NCI-H510A treated with DMSO at 0.1 percent for 48 hours (cell line): ENCODE results near the gene AHCYL2.
A peak's percentile ranks its signal among the peaks of the same experiment; 100 is the strongest.
"Not testable (repeated sequence)": the region's sequence is repeated elsewhere in the genome, so short reads cannot be mapped to it uniquely, and the experiment has no call there.

Experiments used
- DNase-seq: peaks from one replicate; lab custom pipeline; 2025; lab: John Stamatoyannopoulos, UW

Gene AHCYL2

GRCh38 chr7:129292861-129293260 lies 68.0 kb downstream of the AHCYL2 start:
- no peak for DNase-seq

- DNase-seq = no peak
Measured at GRCh38 chr7:129295015-129295423, 70.2 kb downstream of the AHCYL2 start.

- DNase-seq = peak; percentile 24
Measured at GRCh38 chr7:129298268-129298893, 73.6 kb downstream of the AHCYL2 start.

DNA sequence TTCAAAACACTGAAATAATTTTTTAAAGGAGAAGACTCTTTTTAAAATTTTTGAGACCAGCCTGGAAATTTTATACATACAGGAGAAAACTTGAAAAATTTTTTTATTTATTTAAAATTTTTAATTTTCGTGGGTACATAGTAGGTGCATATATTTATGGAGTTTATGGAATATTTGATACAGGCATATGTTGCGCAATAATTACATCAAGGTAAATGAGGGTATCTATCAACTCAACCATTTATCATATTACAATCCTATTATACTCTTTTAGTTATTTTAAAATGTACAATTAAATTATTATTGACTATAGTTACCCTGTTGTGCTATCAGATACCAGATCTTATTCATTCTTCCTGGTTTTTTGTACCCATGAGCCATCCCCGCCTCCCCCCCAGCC lies 75.1 kb downstream of the AHCYL2 start:
- no peak for DNase-seq

- DNase-seq = not testable (repeated sequence)
Measured at GRCh38 chr7:129300299-129300698, 75.5 kb downstream of the AHCYL2 start.

DNA sequence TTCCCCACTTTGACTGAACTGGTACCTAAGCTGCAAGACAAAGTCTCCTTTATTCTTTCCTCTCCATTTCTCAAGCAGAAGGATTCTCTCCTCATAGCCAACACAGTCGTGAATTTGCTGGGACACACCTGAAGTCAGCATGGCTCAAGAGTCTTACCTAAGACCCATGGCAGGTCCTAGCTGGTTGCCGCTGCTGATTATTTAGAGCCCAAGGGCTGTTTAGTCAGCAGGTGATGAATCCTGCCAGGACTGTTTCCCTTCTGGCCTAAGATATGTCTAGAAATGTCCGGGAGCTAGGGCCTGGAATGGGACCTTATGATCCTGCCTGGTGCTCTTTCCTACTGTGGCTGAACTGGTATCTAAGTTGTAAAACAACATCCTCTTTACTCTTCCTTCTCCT lies 82.8 kb downstream of the AHCYL2 start:
- DNase-seq = no peak

DNA sequence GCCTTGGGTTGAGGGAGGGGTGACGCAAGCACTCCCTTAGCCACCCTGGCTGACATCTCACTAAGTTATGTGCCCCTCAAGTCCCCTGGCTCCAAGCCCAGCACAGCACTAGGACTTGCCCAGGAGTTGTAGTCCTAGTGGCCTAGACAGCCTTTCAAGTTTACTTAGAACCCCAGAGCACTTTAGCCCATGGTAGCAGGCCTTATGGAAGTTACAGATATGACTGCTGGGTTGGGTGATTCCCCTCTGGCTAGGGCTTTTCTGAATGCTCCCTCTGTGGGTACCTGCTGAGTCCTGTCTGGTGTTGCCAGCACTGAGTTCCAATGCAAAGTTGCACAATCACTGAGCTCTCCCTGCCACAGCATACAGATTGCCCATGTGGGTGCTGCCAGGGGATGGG lies 83.2 kb downstream of the AHCYL2 start:
- DNase-seq = no peak

GRCh38 chr7:129311429-129311828 lies 86.6 kb downstream of the AHCYL2 start:
- no peak for DNase-seq

DNA sequence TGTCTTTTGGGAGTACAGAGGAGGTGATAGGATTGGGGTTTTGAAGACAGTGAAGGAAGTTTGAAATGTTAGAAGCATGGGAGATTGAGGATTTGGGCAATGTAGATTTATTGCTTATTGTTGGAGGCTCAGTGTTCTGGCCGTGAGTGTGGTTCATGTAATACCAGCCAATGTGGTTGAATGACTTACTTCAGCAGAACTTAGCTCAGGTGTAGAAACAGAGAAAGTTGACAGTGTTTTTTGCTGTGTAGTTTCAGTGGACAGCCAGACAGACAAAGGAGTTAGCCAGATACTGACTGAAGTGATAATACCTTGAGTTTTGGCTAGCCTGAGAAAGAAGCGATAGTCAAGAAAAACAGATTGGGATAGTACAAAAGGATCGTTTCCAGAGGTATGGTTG lies 88.5 kb downstream of the AHCYL2 start:
- DNase-seq = no peak

DNA sequence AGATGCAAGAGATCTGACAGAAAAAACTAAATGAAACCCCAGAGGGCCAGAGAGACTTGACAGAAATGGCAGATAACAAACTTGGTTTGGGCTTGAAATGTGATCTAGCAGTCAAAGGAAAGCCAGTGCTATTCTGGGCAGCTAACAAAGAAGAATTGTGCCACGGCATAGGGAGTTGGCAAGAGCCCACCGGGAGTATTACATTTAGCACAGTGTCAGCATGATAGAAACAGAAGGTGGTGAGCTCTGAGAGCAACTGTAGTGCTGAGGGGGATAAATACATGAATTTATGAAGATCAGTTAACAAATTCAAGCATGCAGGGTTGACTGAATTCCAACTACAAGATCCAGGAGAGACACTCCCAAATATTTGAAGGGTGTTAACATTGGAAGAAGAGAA lies 91.1 kb downstream of the AHCYL2 start:
- DNase-seq = no peak

DNA sequence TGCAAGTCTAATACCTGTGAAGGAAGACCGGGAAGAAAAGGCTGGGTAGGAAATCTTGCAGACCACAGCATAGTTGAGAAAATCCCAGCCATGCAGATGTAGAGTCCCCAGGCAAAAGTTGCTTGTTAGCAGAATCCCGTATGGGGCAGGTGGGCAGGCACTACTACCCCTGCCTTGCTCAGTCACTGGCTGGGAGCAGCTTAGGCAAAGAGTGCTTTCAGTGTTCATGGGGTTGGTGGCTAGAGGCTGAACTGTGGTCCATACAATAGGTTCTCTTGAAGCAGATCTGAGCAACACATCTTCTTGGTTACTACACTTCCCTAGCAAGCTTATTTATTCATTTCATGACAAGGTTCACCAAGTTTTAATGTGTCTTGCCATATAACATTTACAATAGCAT lies 92.6 kb downstream of the AHCYL2 start:
- no peak for DNase-seq

DNA sequence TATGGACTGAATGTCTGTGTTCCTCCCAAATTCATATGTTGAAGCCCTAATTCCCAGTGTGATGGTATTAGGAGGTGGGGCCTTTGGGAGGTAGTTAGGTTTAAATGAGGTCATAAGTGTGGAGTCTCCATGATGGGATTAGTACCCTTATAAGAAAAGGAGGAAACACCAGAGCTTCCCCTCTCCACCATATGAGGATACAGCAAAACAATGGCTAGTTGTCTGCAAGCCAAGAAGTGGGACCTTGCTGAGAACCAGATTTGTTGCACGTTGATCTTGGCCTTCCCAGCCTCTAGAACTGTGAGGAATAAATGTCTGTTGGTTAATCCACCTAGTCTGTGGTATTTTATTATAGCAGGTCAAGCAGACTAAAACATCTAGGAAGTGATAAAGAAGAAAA lies 102.2 kb downstream of the AHCYL2 start:
- DNase-seq = no peak

GRCh38 chr7:129332254-129333035 lies 107.6 kb downstream of the AHCYL2 start:
- no peak for DNase-seq

GRCh38 chr7:129334473-129334872 lies 109.6 kb downstream of the AHCYL2 start:
- no peak for DNase-seq

DNA sequence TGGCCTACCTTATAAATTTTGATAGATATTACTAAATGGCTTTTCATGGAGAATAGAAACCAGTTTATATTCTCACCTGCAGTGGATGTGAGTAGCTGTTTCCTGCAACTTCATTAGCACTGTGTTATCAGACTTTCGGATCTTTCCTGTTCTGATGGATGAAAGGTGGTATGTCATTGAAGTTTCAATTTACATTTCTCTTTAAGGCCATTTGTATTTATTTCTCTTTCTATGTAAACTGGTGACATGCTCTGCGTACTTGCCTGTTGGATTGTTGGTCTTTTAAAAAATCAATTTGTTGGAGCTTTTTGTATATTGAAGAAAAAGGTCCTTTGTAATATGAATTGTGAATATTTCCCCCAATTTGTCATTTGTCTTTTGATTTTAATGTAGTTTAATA lies 113.6 kb downstream of the AHCYL2 start:
- no peak for DNase-seq

DNA sequence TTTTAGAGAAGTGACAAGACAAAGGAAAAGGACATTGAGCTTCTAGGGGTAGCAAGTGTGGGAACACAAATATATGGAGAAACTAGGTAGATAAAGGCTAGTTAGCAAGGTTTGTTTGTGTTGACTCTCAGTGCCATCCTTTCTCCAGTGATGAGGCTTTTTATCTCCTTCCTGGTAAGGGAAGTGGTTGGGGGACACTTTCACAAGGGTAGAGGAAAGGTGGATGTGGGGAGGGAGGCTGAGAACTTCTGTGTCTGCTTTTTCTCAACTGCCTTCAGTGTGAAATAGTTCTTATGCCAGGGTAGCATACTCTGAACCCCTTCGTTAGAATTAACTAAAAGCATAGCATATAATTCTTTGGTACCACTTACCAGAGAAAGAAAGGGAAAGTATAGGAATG lies 116.4 kb downstream of the AHCYL2 start:
- no peak for DNase-seq

DNA sequence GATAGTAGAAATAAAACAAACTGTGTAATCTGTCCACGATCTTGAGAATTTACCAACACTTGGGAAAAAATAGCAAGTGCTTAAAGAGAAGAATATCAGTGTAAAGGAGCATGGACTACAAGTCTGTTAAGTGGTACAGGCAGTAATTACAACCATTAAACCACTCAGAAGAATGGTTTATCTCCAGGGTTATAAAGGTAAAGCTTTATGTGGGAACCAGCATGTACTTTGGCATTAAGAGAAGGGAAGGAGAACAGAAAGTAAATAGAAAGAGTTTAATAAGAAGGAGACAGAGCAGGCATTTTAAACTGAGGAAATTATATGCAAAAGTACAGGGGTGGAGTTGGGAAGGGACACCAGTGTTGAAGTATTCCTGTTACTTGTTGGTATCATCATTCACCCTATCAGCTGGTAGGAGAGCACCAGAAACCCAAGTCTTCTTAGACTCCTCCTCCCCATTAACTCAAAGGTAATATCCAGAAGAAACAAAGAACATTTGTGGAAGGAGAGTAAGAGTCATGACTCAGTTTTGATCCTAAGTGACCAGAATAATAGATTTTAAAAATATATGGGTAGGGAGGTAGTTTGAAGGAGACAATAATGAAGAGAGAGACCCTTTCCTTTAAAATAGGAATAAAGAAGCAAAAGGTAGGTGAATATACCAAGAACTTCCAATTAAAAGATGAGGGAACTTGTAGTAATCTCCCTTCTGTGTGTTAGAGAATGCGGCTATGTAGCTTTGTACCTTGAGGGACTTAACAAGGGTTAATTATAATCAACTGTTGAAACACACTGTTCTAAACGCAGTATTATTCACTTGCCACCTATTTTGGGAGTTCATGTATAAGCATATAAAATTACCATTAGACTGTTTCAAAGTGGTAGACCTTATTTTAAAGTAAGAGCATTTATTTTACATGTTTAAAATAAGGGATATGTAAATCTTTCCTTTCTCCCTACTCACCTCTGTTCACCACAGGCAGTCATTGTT lies 117.3 kb downstream of the AHCYL2 start:
- no peak for DNase-seq

- peak; percentile 23 for DNase-seq
Measured at GRCh38 chr7:129343099-129343700, 118.4 kb downstream of the AHCYL2 start.

- DNase-seq = no peak
Measured at GRCh38 chr7:129347330-129347729, 122.5 kb downstream of the AHCYL2 start.

DNA sequence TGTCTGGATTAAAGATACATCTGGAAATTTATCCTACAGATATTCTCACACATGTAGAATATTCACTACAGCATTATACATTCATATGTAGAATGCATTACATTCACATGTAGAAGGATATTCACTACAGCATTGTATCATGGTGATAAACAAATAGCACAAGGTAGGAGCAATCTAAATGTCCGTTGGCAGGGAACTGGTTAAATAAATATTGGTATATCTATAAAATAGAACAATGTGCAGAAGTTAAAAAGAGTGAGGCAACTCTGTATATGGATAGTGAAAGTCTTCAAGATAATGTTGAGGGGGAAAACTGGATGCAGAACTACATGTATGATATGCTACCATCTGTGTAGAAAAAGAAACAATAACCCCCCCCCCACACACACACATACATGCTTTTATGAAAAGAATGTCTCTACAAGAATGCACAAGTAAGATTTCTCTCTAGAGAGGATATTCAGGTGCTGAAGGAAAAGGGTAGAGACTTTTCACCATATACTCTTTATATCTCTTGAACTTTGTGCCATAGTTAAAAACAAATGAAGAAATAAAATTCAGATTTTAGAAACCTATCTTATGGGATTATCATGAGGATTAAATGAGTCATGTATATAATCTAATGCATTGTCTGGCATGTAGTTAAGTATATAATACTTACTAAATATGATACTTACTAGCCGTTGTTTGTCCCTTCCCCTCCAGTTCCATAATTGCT lies 123.4 kb downstream of the AHCYL2 start:
- no peak for DNase-seq

DNA sequence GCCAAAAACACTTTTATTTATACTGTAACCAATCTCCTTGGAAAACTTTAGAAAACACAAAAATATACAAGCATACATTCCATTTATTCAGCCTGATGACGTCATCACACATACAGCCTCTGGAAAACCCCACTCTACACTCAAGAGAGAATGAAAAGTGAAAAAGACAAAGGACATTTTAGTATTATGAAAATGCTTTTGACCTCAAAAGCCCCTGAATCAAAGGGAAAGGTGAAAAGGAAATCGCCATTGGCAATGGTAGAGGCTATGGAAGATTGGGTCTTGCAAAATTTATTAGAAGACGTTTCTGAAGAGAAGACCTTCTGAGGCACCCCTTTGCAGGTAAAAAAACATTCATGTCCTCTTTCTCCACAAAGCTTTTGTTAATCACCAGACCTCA lies 126.5 kb downstream of the AHCYL2 start:
- DNase-seq = no peak
